Measurements from ENCODE around the gene RPL37. TPM values are rescaled to one million over a fixed set of nuclear protein-coding genes. Genes with fewer than 3 reads are reported as not detected.

The RPL37 gene
- polyA plus RNA-seq, 1 of the 3 experiments (the other 2 are of a cell fraction), result 465 TPM

DNA sequence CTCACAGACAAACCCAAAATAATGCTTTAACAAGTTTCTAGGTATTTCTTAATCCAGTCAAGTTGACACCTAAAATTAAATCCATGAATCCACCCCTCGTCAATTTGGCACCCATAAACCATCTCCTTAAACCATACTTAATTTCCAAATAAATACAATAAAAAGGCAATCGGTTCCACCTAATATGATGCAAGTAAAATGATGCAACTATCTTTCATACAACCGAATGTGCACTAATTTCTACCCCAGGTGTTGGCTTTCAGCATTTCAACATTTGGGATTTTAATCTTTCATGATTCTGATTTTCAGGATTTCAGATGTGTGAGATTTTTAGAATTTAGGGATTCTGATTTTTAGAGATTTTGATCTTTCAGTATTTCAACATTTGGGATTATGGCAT is 54.2 kb downstream of the RPL37 start (continued):
- TF ChIP-seq, protein P1, sequence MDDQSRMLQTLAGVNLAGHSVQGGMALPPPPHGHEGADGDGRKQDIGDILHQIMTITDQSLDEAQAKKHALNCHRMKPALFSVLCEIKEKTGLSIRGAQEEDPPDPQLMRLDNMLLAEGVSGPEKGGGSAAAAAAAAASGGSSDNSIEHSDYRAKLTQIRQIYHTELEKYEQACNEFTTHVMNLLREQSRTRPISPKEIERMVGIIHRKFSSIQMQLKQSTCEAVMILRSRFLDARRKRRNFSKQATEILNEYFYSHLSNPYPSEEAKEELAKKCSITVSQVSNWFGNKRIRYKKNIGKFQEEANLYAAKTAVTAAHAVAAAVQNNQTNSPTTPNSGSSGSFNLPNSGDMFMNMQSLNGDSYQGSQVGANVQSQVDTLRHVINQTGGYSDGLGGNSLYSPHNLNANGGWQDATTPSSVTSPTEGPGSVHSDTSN (IDR thresholded peaks at IDR 0.05), result no peak
- TF ChIP-seq RFX5 (IDR thresholded peaks at IDR 0.05; ENCODE audit: low read length), result no peak
- TF ChIP-seq GABPA (IDR thresholded peaks at IDR 0.05; ENCODE audit: low read depth), result no peak
- no peak for TF ChIP-seq GATA2 (CRISPR knock-in tag; IDR thresholded peaks at IDR 0.05)
- TF ChIP-seq CHD2 (IDR thresholded peaks at IDR 0.05; ENCODE audit: low read length, partially characterized antibody), result no peak
- TF ChIP-seq, protein P2, sequence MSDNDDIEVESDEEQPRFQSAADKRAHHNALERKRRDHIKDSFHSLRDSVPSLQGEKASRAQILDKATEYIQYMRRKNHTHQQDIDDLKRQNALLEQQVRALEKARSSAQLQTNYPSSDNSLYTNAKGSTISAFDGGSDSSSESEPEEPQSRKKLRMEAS (IDR thresholded peaks at IDR 0.05; ENCODE audit: low read depth), result no peak

DNA sequence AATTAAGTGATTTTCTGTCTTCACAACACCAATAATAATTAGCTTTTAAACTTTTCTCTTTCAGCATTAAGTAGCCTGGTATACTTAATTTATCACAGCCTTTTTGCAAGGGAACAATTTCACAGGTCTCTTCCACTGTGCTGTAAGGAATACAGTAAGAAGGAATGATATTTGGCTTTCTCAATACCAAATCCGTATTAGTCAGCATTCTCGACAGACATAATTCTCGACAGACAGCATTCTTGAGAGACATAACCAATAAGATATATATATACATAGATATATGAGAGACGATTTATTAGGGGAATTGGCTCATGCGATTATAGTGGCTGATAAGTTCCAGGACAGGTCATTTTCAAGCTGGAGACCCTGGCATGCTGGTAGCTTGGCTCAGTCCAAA is 54.8 kb downstream of the RPL37 start:
- H3K4me2 ChIP-seq, result no peak overlapping the region
- no peak overlapping the region for H2AFZ ChIP-seq (ENCODE audit: low read depth)
- H3K4me1 ChIP-seq (ENCODE audit: control insufficient read depth in 1 of 2, insufficient read depth in 2 of 2, low read depth in 1 of 2, low read length in 1 of 2), result peaks cover 0 to 11% of the 10 kb centered on the region in 2 experiments; a peak in 2 of 4 replicates
- H3K27ac ChIP-seq (ENCODE audit: low read depth in 2 of 2, low read length in 1 of 2), result no peak overlapping the region
- no peak for DNase-seq
- peaks cover 12% of the 10 kb centered on the region for H3F3A ChIP-seq (replicated peaks; ENCODE audit: insufficient read depth)
- peaks cover 14 to 25% of the 10 kb centered on the region in 2 experiments for H3K36me3 ChIP-seq (replicated peaks in 1 of 2; ENCODE audit: control insufficient read depth in 1 of 2, insufficient read depth in 2 of 2, low read length in 1 of 2)
- no peak overlapping the region for H3K4me3 ChIP-seq (ENCODE audit: low read depth in 2 of 2, low read length in 1 of 2)
- H3K9me2 ChIP-seq, result no peaks in the 10 kb centered on the region
- peaks cover 65% of the 10 kb centered on the region for H4K20me1 ChIP-seq (ENCODE audit: insufficient read depth)
- no peaks in the 10 kb centered on the region for H3K27me3 ChIP-seq (ENCODE audit: insufficient read depth)
- no peak overlapping the region for H3K9ac ChIP-seq
- WGBS (ENCODE audit: low lambda C conversion rate), result 84% methylated on average over 5 of the region's 5 CpGs
- peaks cover 97% of the 10 kb centered on the region for H3K79me2 ChIP-seq (ENCODE audit: insufficient read depth)
- POLR2A ChIA-PET, result no interaction called here
- no peaks in the 10 kb centered on the region for H3K9me3 ChIP-seq
- TF ChIP-seq POLR2AphosphoS5 (IDR thresholded peaks at IDR 0.05; ENCODE audit: low read depth, low read length) (no peak), NFIC (IDR thresholded peaks at IDR 0.05; ENCODE audit: borderline replicate concordance) (no peak), TAF1 (IDR thresholded peaks at IDR 0.05; ENCODE audit: borderline replicate concordance, low read depth, low read length) (no peak), EP300 (IDR thresholded peaks at IDR 0.05; ENCODE audit: borderline replicate concordance in 1 of 2, low read depth in 1 of 2, low read length in 1 of 2) (no peak), TCF12 (IDR thresholded peaks at IDR 0.05) (no peak), FOSL2 (IDR thresholded peaks at IDR 0.05; ENCODE audit: borderline replicate concordance, low read depth) (no peak), GABPA (IDR thresholded peaks at IDR 0.05; ENCODE audit: low read depth) (no peak), RXRA (IDR thresholded peaks at IDR 0.05; ENCODE audit: borderline replicate concordance, low read depth) (no peak), GATA2 (CRISPR knock-in tag; IDR thresholded peaks at IDR 0.05) (no peak), CHD2 (IDR thresholded peaks at IDR 0.05; ENCODE audit: low read length, partially characterized antibody) (no peak), JUND (IDR thresholded peaks at IDR 0.05) (no peak)
- TF ChIP-seq, protein P2 (IDR thresholded peaks at IDR 0.05; ENCODE audit: low read depth), result no peak
- TF ChIP-seq, protein P3, sequence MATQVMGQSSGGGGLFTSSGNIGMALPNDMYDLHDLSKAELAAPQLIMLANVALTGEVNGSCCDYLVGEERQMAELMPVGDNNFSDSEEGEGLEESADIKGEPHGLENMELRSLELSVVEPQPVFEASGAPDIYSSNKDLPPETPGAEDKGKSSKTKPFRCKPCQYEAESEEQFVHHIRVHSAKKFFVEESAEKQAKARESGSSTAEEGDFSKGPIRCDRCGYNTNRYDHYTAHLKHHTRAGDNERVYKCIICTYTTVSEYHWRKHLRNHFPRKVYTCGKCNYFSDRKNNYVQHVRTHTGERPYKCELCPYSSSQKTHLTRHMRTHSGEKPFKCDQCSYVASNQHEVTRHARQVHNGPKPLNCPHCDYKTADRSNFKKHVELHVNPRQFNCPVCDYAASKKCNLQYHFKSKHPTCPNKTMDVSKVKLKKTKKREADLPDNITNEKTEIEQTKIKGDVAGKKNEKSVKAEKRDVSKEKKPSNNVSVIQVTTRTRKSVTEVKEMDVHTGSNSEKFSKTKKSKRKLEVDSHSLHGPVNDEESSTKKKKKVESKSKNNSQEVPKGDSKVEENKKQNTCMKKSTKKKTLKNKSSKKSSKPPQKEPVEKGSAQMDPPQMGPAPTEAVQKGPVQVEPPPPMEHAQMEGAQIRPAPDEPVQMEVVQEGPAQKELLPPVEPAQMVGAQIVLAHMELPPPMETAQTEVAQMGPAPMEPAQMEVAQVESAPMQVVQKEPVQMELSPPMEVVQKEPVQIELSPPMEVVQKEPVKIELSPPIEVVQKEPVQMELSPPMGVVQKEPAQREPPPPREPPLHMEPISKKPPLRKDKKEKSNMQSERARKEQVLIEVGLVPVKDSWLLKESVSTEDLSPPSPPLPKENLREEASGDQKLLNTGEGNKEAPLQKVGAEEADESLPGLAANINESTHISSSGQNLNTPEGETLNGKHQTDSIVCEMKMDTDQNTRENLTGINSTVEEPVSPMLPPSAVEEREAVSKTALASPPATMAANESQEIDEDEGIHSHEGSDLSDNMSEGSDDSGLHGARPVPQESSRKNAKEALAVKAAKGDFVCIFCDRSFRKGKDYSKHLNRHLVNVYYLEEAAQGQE (IDR thresholded peaks at IDR 0.05; ENCODE audit: low read depth, low read length), result no peak
- TF ChIP-seq, protein P4, sequence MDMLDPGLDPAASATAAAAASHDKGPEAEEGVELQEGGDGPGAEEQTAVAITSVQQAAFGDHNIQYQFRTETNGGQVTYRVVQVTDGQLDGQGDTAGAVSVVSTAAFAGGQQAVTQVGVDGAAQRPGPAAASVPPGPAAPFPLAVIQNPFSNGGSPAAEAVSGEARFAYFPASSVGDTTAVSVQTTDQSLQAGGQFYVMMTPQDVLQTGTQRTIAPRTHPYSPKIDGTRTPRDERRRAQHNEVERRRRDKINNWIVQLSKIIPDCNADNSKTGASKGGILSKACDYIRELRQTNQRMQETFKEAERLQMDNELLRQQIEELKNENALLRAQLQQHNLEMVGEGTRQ (IDR thresholded peaks at IDR 0.05; ENCODE audit: borderline replicate concordance, low read depth, low read length), result no peak
- TF ChIP-seq, protein P5, sequence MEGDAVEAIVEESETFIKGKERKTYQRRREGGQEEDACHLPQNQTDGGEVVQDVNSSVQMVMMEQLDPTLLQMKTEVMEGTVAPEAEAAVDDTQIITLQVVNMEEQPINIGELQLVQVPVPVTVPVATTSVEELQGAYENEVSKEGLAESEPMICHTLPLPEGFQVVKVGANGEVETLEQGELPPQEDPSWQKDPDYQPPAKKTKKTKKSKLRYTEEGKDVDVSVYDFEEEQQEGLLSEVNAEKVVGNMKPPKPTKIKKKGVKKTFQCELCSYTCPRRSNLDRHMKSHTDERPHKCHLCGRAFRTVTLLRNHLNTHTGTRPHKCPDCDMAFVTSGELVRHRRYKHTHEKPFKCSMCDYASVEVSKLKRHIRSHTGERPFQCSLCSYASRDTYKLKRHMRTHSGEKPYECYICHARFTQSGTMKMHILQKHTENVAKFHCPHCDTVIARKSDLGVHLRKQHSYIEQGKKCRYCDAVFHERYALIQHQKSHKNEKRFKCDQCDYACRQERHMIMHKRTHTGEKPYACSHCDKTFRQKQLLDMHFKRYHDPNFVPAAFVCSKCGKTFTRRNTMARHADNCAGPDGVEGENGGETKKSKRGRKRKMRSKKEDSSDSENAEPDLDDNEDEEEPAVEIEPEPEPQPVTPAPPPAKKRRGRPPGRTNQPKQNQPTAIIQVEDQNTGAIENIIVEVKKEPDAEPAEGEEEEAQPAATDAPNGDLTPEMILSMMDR (IDR thresholded peaks at IDR 0.05), result no peak
- TF ChIP-seq, protein P6, sequence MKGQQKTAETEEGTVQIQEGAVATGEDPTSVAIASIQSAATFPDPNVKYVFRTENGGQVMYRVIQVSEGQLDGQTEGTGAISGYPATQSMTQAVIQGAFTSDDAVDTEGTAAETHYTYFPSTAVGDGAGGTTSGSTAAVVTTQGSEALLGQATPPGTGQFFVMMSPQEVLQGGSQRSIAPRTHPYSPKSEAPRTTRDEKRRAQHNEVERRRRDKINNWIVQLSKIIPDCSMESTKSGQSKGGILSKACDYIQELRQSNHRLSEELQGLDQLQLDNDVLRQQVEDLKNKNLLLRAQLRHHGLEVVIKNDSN (IDR thresholded peaks at IDR 0.05; ENCODE audit: borderline replicate concordance, low read depth), result no peak
- CTCF ChIA-PET, result no interaction called here

Data from SK-N-SH (cell line).